ENCODE data around the gene ZFHX3. TPM values are rescaled to one million over a fixed set of nuclear protein-coding genes. Genes with fewer than 3 reads are reported as not detected.

ZFHX3 gene
- total RNA-seq, 2 donors from 2014 or later = 9.2 to 18.9 TPM

DNA sequence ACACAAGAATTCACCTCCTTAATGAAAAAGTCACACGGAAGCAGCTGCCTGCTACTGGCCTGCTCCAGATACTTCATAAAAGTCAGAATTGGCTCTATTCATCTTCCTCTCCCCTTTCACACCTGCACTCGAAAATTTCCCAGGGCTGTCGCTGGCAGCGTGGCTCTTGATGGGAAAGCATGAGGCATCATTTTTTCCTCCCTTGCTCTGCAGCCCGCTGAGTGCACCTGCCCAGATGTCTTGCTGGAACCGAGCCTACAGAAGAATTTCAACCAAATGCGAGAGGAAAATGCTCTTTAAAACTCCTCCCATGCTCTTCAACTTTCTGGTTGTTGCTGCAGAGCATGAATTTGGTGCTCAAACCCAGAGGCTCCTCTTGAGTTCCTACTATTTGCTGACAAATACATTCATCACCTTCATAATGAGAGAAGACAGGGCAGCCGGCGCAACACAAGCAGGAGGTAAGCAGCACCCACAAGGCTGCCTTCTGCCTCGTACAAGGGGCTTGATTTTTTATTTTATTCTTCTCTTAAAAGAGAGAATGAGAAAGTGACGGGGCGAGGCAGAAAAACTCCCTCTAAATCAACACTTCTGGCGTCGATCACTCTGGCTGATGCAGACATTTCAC, 146.8 kb downstream of the ZFHX3 start:
- H3K4me1 ChIP-seq = no peaks in the 10 kb centered on the region
- no peaks in the 10 kb centered on the region for H3K27me3 ChIP-seq
- TF ChIP-seq, protein P1, sequence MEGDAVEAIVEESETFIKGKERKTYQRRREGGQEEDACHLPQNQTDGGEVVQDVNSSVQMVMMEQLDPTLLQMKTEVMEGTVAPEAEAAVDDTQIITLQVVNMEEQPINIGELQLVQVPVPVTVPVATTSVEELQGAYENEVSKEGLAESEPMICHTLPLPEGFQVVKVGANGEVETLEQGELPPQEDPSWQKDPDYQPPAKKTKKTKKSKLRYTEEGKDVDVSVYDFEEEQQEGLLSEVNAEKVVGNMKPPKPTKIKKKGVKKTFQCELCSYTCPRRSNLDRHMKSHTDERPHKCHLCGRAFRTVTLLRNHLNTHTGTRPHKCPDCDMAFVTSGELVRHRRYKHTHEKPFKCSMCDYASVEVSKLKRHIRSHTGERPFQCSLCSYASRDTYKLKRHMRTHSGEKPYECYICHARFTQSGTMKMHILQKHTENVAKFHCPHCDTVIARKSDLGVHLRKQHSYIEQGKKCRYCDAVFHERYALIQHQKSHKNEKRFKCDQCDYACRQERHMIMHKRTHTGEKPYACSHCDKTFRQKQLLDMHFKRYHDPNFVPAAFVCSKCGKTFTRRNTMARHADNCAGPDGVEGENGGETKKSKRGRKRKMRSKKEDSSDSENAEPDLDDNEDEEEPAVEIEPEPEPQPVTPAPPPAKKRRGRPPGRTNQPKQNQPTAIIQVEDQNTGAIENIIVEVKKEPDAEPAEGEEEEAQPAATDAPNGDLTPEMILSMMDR (IDR thresholded peaks at IDR 0.05) = no peak
- no peaks in the 10 kb centered on the region for H3K36me3 ChIP-seq
- H3K27ac ChIP-seq = no peak overlapping the region
- no peak overlapping the region for H3K4me3 ChIP-seq
- DNase-seq (ENCODE audit: low spot score) = no peak
- H3K9me3 ChIP-seq = no peaks in the 10 kb centered on the region

- Histone ChIP-seq H3K4me1 (peaks cover 0 to 23% of the 10 kb centered on the region in 2 donors), H3K36me3 (no peaks in the 10 kb centered on the region), H3K9me3 (no peaks in the 10 kb centered on the region), H3K4me3 (no peak overlapping the region), H3K27me3 (no peaks in the 10 kb centered on the region), H3K27ac (no peak overlapping the region)
- no peak for DNase-seq (ENCODE audit: low spot score)
- TF ChIP-seq, protein P1 (IDR thresholded peaks at IDR 0.05) = no peak
These were observed 149.6 kb downstream of the ZFHX3 start for GRCh38 chr16:72898216-72898825.

DNA sequence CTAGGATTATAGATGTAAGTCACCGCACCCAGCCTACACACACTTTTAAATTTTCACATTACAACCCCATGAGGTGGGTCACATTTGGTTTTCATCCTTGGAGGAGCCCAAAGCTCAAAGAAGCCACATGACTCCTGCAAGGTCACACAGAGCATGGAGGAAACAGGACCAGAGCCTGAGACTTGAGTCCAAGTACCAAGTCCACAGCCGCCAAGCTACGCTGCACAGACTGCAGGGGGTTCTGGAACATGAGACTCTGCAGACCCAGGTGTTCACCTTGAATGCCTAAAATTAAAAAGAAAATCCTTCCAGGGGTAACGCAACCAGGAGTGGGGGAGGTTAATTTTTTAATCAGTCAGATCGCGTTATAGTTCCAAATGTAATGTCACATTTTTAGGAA, 150.2 kb downstream of the ZFHX3 start:
- DNase-seq (ENCODE audit: low spot score) = no peak
- TF ChIP-seq, protein P1 (IDR thresholded peaks at IDR 0.05) = no peak
- H3K27ac ChIP-seq = no peak overlapping the region
- H3K9me3 ChIP-seq = no peaks in the 10 kb centered on the region
- H3K4me1 ChIP-seq = peaks cover 0 to 29% of the 10 kb centered on the region in 2 donors
- no peaks in the 10 kb centered on the region for H3K36me3 ChIP-seq
- no peaks in the 10 kb centered on the region for H3K27me3 ChIP-seq
- H3K4me3 ChIP-seq = no peak overlapping the region

- Histone ChIP-seq H3K9me3 (no peaks in the 10 kb centered on the region), H3K4me1 (peaks cover 0 to 31% of the 10 kb centered on the region in 2 donors), H3K27me3 (no peaks in the 10 kb centered on the region), H3K4me3 (no peak overlapping the region), H3K27ac (peak overlapping the region; percentile 17 to 51), H3K36me3 (no peaks in the 10 kb centered on the region)
- TF ChIP-seq, protein P1 (IDR thresholded peaks at IDR 0.05) = no peak
- DNase-seq (ENCODE audit: low spot score) = no peak
These were observed 151.3 kb downstream of the ZFHX3 start for GRCh38 chr16:72896485-72897118.

GRCh38 chr16:72895951-72896350, 152.0 kb downstream of the ZFHX3 start:
- H3K4me1 ChIP-seq = peaks cover 0 to 31% of the 10 kb centered on the region in 2 donors
- peak overlapping the region; percentile 17 to 51 for H3K27ac ChIP-seq
- H3K36me3 ChIP-seq = no peaks in the 10 kb centered on the region
- H3K27me3 ChIP-seq = no peaks in the 10 kb centered on the region
- H3K9me3 ChIP-seq = no peaks in the 10 kb centered on the region
- DNase-seq (ENCODE audit: low spot score) = no peak
- no peak overlapping the region for H3K4me3 ChIP-seq
- TF ChIP-seq, protein P1 (IDR thresholded peaks at IDR 0.05) = no peak

All from right atrium auricular region (tissue), 2 donors.